Heart left ventricle (tissue), 16 donors: ENCODE results near the gene ZNF516. TPM values are rescaled to one million over a fixed set of nuclear protein-coding genes. Genes with fewer than 3 reads are reported as not detected.

Experiments
- ATAC-seq, 4 donors: fragments of 200-7000 bp; cut with Tn5 transposase; one replicate each; pipeline ENCODE4 v1.9.1; 2020 to 2022; ENCODE audit warnings: moderate library complexity in 4 of 4, mild to moderate bottlenecking in 3 of 4, moderate number of reproducible peaks in 1 of 4
- DNase-seq, 5 donors: peaks; one replicate each; pipeline ENCODE4 v3.0.0-alpha.2; 2020
- H3K27ac ChIP-seq, 12 donors: fragments of 200-600 bp; sonication (generic) in 4 of 12; one replicate each; pipeline versions ENCODE4 v1.5.0 to v1.8.0; 2016 to 2022; ENCODE audit warnings: mild to moderate bottlenecking in 2 of 12
- H3K27me3 ChIP-seq, 9 donors: fragments of 200-600 bp; sonication (generic) in 2 of 9; one replicate each; pipeline versions ENCODE4 v1.5.1 to v1.8.0; 2016 to 2022; ENCODE audit warnings: mild to moderate bottlenecking in 3 of 9
- H3K36me3 ChIP-seq, 9 donors: fragments of 200-600 bp; sonication (generic) in 2 of 9; one replicate each; pipeline versions ENCODE4 v1.5.0 to v1.8.0; 2018 to 2022; ENCODE audit warnings: mild to moderate bottlenecking in 2 of 9
- H3K4me1 ChIP-seq, 12 donors: fragments of 200-600 bp; sonication (generic) in 4 of 12; one replicate each; pipeline versions ENCODE4 v1.5.0 to v1.8.0; 2016 to 2022; ENCODE audit warnings: mild to moderate bottlenecking in 3 of 12
- H3K4me3 ChIP-seq, 12 donors: fragments of 200-600 bp; sonication (generic) in 4 of 12; one replicate each; pipeline versions ENCODE4 v1.5.0 to v1.8.0; 2017 to 2022; ENCODE audit warnings: mild to moderate bottlenecking in 9 of 12, moderate library complexity in 4 of 12
- H3K9me3 ChIP-seq, 12 donors: fragments of 200-600 bp; sonication (generic) in 4 of 12; one replicate each; pipeline versions ENCODE4 v1.5.0 to v1.8.0; 2016 to 2022; ENCODE audit warnings: mild to moderate bottlenecking in 1 of 12
- POLR2A ChIP-seq, 2 donors: fragments of 450-650 bp; IDR thresholded peaks; one replicate each; pipeline ENCODE4 v1.6.1; 2017; ENCODE audit warnings: antibody characterized with exemption in 2 of 2, mild to moderate bottlenecking in 2 of 2, moderate library complexity in 2 of 2
- WGBS, 4 donors: extraction: QIAGEN DNeasy Blood & Tissue Kit in 2 of 4; methylation state at CpG; one replicate each; pipeline versions ENCODE4 v1.1.5 to v1.1.7; 2013 to 2018; 5-methylcytosine and 5-hydroxymethylcytosine counted together
- intact Hi-C, 10 donors: fragments of 100-400 bp; cut with DNase I; formaldehyde crosslinking; loops; one replicate each; pipeline versions ENCODE4 v1.11.1 to v1.14.2; 2022
- polyA plus RNA-seq, 2 donors: library from polyadenylated mRNA; stranded (reverse); fragments of 200-250 nt; gene quantifications; one replicate each; pipeline ENCODE4 v1.2.3, GENCODE V29; 2013
- total RNA-seq, 9 donors: library from RNA; depleted of rRNA in 2 of 9; stranded (reverse); fragments of >200 nt in 2 of 9; fragmentation: NEBNext Ultra II Directional in 3 of 9; extraction: Animal tissue kit (Norgen Biotek cat#: 25700) in 3 of 9; gene quantifications; one replicate each; pipeline versions ENCODE4 v1.1.0 to v1.2.4, GENCODE V29; 2016 to 2023
- TF ChIP-seq, protein P1 (sequence below), 12 donors: fragments of 200-600 bp; sonication (generic) in 4 of 12; IDR thresholded peaks; one replicate each; pipeline versions ENCODE4 v1.5.0 to v1.8.0; 2018 to 2022; ENCODE audit warnings: antibody characterized with exemption in 12 of 12, mild to moderate bottlenecking in 5 of 12
- donor health status: ischemic (EF 13 %, LVEDD 7.1; RV severe dilation, severe dysfunction).
- donor health status: healthy with polysubstance abuse.
- donor health status: DM: no; HTN: yes; CAD: no.
- donor health status: DM: no; HTN: no; CAD: no.
- donor health status: ischemic (EF 25% LVEDD 6.9; RV normal size, moderate dysfunction).
- donor health status: ischemic (EF 25% LVEDD 5.7; RV mildly dilated, moderate dysfunction).
- donor health status: healthy.
- donor health status: DM: yes; HTN: yes; CAD: no.
- donor health status: ischemic (EF 35%, LVEDD 5.7; RV mildly dilated, moderate dysfunction).
- donor health status: nonischemic (EF 11% LVEDD 7.7; RV severe dilation, severe dysfunction).
- donor health status: DM: yes; HTN: yes; CAD: no.
- donor health status: PGD.
- donor health status: ischemic (EF 29% LVEDD 5.4; RV normal size, mild dysfunction).
- donor health status: nonischemic (EF 23%, LVEDD 6.1; RV moderate dilation, normal function).

ZNF516 gene
- total and polyA plus RNA-seq, 11 donors, result 4.8 to 24.8 (median 14.6) TPM

DNA sequence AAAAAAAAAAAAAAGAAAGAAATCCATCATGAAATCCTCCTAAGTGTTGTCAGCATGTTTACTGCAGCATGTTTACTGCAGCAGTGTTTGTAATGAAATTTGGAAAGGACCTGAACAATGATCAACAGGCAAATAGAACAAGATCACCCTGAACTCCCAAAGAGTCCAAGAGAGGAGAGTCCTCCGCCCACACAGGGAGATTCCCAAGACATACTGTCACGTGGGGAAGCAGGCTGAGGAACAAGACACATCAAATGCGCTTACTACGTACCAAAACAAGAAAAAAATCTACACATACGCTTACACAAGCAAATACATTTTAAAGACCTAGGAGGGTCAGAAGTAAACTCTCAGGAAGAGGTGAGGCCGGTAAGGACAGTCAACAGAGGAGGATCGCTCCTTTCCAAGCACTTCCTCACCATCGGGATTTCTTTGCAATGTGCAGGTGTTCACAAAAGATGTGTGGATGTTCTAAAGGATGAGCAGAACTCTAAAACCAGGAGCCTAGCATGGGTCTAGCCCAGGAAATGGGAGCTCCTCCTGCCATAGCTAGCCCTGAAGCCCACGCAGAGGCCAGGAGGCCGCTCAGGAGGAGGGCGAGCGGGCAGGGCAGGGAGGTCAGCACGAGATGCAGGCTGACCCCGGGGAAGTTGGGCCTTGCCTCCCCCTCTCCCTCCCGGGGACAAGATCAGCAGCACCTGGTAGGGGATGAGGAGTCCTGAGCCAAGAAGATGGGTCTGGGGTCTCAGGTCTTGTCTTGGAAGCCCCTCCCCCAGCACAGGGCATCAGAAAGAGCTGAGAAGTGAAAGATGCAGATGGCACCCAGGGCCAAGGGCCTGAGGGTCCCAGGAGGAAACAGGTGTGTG, 66.4 kb downstream of the ZNF516 start:
- H3K4me1 ChIP-seq, result peaks cover 0 to 32% (median 15%) of the 10 kb centered on the region in 12 donors
- intact Hi-C loops, result no loop called here
- ATAC-seq (peak in 1 of 4 donors; percentile 5), DNase-seq (no peak)
- no peaks in the 10 kb centered on the region for H3K27me3 ChIP-seq
- no peak overlapping the region for H3K4me3 ChIP-seq
- TF ChIP-seq POLR2A (IDR thresholded peaks at IDR 0.05), result no peak
- TF ChIP-seq, protein P1, sequence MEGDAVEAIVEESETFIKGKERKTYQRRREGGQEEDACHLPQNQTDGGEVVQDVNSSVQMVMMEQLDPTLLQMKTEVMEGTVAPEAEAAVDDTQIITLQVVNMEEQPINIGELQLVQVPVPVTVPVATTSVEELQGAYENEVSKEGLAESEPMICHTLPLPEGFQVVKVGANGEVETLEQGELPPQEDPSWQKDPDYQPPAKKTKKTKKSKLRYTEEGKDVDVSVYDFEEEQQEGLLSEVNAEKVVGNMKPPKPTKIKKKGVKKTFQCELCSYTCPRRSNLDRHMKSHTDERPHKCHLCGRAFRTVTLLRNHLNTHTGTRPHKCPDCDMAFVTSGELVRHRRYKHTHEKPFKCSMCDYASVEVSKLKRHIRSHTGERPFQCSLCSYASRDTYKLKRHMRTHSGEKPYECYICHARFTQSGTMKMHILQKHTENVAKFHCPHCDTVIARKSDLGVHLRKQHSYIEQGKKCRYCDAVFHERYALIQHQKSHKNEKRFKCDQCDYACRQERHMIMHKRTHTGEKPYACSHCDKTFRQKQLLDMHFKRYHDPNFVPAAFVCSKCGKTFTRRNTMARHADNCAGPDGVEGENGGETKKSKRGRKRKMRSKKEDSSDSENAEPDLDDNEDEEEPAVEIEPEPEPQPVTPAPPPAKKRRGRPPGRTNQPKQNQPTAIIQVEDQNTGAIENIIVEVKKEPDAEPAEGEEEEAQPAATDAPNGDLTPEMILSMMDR (IDR thresholded peaks at IDR 0.05), result no peak
- H3K9me3 ChIP-seq, result no peaks in the 10 kb centered on the region
- 79 to 85% (median 81%) methylated on average over 15 of the region's 15 CpGs for WGBS, 4 donors
- no peak overlapping the region for H3K27ac ChIP-seq
- H3K36me3 ChIP-seq, result peaks cover 0 to 10% (median 5%) of the 10 kb centered on the region in 9 donors

DNA sequence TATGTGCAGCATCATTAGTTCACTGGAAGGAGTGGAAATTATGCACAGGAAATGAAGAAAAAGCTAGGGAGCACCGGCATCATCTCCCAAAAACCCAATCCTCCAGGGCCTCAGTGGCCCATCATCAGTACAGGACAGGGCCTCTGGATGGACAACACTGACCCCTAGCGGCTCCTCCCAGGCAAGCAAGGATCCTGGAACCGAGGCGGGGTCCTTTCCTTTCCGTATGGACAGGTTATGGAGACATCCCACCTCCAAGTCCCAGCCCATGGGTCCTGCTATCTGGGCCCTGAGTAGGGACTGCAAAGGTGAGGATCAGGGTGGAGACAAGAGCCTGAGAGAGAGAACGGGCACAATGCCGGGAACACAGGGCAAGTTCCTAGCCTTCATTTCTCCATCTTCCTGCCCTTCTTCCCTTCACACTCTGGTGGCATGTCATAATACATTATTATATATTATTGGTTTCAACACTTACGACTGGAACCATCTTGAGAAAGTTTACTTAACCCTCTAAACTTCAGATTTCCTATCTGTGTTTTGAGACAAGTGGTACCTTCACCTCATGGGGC, 68.2 kb downstream of the ZNF516 start:
- H3K27me3 ChIP-seq, result no peaks in the 10 kb centered on the region
- no peak overlapping the region for H3K4me3 ChIP-seq
- 65 to 70% (median 65%) methylated on average over 8 of the region's 8 CpGs for WGBS, 4 donors
- peak in 3 of 4 donors; percentile 47 to 70 (median 51) for ATAC-seq
- no peaks in the 10 kb centered on the region for H3K9me3 ChIP-seq
- no peaks in the 10 kb centered on the region for H3K36me3 ChIP-seq
- DNase-seq, result no peak
- TF ChIP-seq, protein P1 (IDR thresholded peaks at IDR 0.05), result peak; percentile 43 to 74 (median 56)
- TF ChIP-seq POLR2A (IDR thresholded peaks at IDR 0.05), result no peak
- H3K27ac ChIP-seq, result no peak overlapping the region
- peaks cover 0 to 32% (median 15%) of the 10 kb centered on the region in 12 donors for H3K4me1 ChIP-seq
- intact Hi-C loops, result loop anchor here in 1 of 10 donors (1.0 kb wide), 1 partner anchor 28 kb away; no protein-coding TSS in a partner anchor

DNA sequence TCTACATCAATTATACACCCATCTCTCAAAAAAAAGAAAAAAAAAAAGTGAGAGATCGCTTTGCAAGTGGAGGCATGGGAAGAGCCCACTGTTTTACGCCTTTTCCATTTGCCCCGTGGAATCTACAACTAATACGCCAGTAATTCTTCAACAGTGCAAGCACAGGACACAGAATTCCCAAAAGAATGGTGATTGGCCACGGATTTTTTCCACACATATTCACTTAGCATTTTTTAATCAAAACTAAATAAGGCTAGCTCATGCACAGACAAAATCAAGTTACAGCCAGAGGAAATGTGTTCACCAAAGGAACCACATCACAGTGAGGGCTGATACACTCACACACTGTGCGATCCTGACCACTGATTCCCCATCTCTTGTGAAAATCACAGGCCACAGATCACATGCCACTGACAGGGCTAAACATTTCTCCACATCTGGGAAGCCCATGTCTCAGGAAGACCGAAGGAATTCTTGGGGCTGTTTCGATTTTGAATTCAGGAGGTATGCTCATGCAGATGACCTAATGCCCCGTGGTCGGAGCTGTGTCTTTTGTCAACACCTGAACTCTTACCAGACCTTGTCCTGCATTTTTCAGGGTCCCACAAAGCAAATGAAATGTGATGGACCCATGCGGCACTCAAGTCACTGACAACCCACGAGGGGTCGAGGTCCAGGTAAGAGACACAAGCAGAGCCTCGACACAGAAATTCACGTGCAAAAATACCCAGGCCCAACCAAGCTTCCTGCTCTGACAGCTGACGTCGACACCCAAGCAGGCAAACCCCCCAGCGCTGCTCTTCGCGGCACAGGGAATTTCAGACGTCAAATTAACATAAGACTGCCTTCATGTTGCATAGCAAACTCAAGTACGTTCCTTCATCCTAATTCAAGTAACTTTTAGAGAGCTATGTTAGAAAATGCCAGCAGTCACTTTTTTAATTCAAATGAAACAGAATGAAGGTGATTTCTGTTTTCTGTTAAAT, 69.6 kb downstream of the ZNF516 start:
- Histone ChIP-seq H3K36me3 (no peaks in the 10 kb centered on the region), H3K27me3 (no peaks in the 10 kb centered on the region), H3K4me1 (peaks cover 0 to 26% (median 14%) of the 10 kb centered on the region in 12 donors), H3K27ac (no peak overlapping the region), H3K9me3 (no peaks in the 10 kb centered on the region), H3K4me3 (no peak overlapping the region)
- ATAC-seq, result no peak
- TF ChIP-seq, protein P1 (IDR thresholded peaks at IDR 0.05), result no peak
- TF ChIP-seq POLR2A (IDR thresholded peaks at IDR 0.05), result no peak
- intact Hi-C loops, result loop anchor here in 1 of 10 donors (1.0 kb wide), 1 partner anchor 26 kb away; no protein-coding TSS in a partner anchor
- WGBS, 4 donors, result 76 to 85% (median 80%) methylated on average over 20 to 22 of the region's 22 CpGs
- DNase-seq, result no peak
